Measurements from ENCODE around the gene CA11. TPM values are rescaled to one million over a fixed set of nuclear protein-coding genes. Genes with fewer than 3 reads are reported as not detected.

The CA11 gene
- total RNA-seq, 4 donors from 2014 or later, result 4.6 to 13.4 (median 6.3) TPM

- peaks cover 0 to 3% of the 10 kb centered on the region in 2 donors for H3K4me1 ChIP-seq
- no peak overlapping the region for H3K4me3 ChIP-seq (replicated peaks in 1 of 3)
- no peaks in the 10 kb centered on the region for H3K9me3 ChIP-seq
- H3K36me3 ChIP-seq, result no peaks in the 10 kb centered on the region
- no peaks in the 10 kb centered on the region for H3K27me3 ChIP-seq
- no peak overlapping the region for H3K27ac ChIP-seq
- intact Hi-C loops (cut with DNase I), result no loop called here
- DNase-seq, result no peak
- WGBS, 2 donors, result 76 to 88% methylated on average over 3 to 9 of the region's 14 CpGs
- TF ChIP-seq POLR2A (IDR thresholded peaks at IDR 0.05), result no peak
- TF ChIP-seq CTCF (IDR thresholded peaks at IDR 0.05), result no peak
These were observed 18.5 kb upstream of the CA11 start for GRCh38 chr19:48664476-48664875.

- no peak for DNase-seq
- no peaks in the 10 kb centered on the region for H3K36me3 ChIP-seq
- 96 to 100% methylated on average over 4 of the region's 4 CpGs for WGBS, 2 donors
- no peaks in the 10 kb centered on the region for H3K27me3 ChIP-seq
- H3K4me3 ChIP-seq (replicated peaks in 1 of 3), result no peak overlapping the region
- TF ChIP-seq CTCF (IDR thresholded peaks at IDR 0.05), result no peak
- no peak for TF ChIP-seq POLR2A (IDR thresholded peaks at IDR 0.05)
- peaks cover 0 to 3% of the 10 kb centered on the region in 2 donors for H3K4me1 ChIP-seq
- H3K9me3 ChIP-seq, result no peaks in the 10 kb centered on the region
- H3K27ac ChIP-seq, result no peak overlapping the region
- intact Hi-C loops (cut with DNase I), result no loop called here
These were observed 17.7 kb upstream of the CA11 start for GRCh38 chr19:48663667-48664066.

- no peak for TF ChIP-seq POLR2A (IDR thresholded peaks at IDR 0.05)
- no peak for TF ChIP-seq CTCF (IDR thresholded peaks at IDR 0.05)
- H3K4me1 ChIP-seq, result peaks cover 0 to 3% of the 10 kb centered on the region in 2 donors
These were observed 15.7 kb upstream of the CA11 start for GRCh38 chr19:48661711-48662090.

GRCh38 chr19:48660852-48661710, 15.1 kb upstream of the CA11 start:
- H3K36me3 ChIP-seq, result no peaks in the 10 kb centered on the region
- H3K4me1 ChIP-seq, result peaks cover 0 to 3% of the 10 kb centered on the region in 2 donors
- H3K9me3 ChIP-seq, result no peaks in the 10 kb centered on the region
- intact Hi-C loops (cut with DNase I), result no loop called here
- H3K4me3 ChIP-seq (replicated peaks in 1 of 3), result no peak overlapping the region
- no peak for TF ChIP-seq CTCF (IDR thresholded peaks at IDR 0.05)
- no peak for TF ChIP-seq POLR2A (IDR thresholded peaks at IDR 0.05)
- 68 to 74% methylated on average over 31 to 35 of the region's 35 CpGs for WGBS, 2 donors
- peak; percentile 72 to 75 for DNase-seq
- no peaks in the 10 kb centered on the region for H3K27me3 ChIP-seq
- peak overlapping the region in 1 of 3 donors; percentile 41 for H3K27ac ChIP-seq

More at GRCh38 chr19:48661711-48662090, 15.7 kb upstream of the CA11 start:
- Histone ChIP-seq H3K9me3 (no peaks in the 10 kb centered on the region), H3K36me3 (no peaks in the 10 kb centered on the region), H3K27me3 (no peaks in the 10 kb centered on the region), H3K27ac (no peak overlapping the region), H3K4me3 (replicated peaks in 1 of 3) (no peak overlapping the region)
- intact Hi-C loops (cut with DNase I), result no loop called here
- DNase-seq, result no peak
- 90 to 98% methylated on average over 18 to 42 of the region's 50 CpGs for WGBS, 2 donors

- 82 to 84% methylated on average over 5 of the region's 5 CpGs for WGBS, 2 donors
- Histone ChIP-seq H3K27me3 (no peaks in the 10 kb centered on the region), H3K4me3 (replicated peaks in 1 of 3) (no peak overlapping the region), H3K9me3 (no peaks in the 10 kb centered on the region), H3K36me3 (no peaks in the 10 kb centered on the region), H3K27ac (no peak overlapping the region), H3K4me1 (peaks cover 0 to 3% of the 10 kb centered on the region in 2 donors)
- intact Hi-C loops (cut with DNase I), result no loop called here
- no peak for TF ChIP-seq CTCF (IDR thresholded peaks at IDR 0.05)
- TF ChIP-seq POLR2A (IDR thresholded peaks at IDR 0.05), result no peak
- DNase-seq, result no peak
These were observed 13.8 kb upstream of the CA11 start for GRCh38 chr19:48659768-48660167.
